GM21526 (cell line): ENCODE data around the gene MRPL4.
A peak's percentile ranks its signal among the peaks of the same experiment; 100 is the strongest.
"Not testable (repeated sequence)": the region's sequence is repeated elsewhere in the genome, so short reads cannot be mapped to it uniquely, and the experiment has no call there.

ENCODE experiments used
- ATAC-seq: cut with Tn5 transposase; IDR thresholded peaks from one replicate; pipeline ENCODE4 v1.9.1; 2021; ENCODE audit warnings: moderate library complexity; ENCODE audit not compliant: unreplicated experiment, low FRiP score

MRPL4 gene

DNA sequence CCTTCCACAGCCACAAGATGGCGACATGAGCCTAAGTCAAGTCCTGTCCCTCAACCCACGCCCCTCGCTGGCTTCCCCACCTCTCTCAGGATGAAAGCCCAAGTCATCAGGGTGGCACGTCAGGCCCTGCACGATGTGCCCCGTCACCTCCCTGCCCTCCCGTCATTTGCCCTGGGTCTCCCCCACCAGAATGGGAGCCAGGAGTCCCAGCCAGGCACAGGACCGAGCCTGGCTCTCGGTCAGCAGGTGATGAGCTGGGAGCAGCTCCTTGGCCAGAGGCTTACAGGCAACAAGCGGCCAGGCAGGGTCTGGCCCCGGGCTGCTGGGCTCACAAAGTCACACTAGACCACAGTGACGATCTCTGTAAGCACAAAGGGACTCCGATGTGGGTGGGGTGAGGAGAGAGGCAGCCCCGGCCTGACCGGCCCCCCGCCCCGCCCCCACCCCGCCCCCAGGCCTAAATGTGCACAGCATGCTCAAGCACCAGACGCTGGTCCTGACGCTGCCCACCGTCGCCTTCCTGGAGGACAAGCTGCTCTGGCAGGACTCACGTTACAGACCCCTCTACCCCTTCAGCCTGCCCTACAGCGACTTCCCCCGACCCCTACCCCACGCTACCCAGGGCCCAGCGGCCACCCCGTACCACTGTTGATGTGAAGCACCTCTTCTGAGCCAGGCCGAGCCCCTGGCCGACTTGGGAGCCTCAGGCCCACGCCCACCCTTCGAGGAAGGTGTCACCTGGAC, 7.3 kb downstream of the MRPL4 start:
- ATAC-seq, result no peak

GRCh38 chr19:10260141-10260584, 8.1 kb downstream of the MRPL4 start:
- ATAC-seq, result no peak

DNA sequence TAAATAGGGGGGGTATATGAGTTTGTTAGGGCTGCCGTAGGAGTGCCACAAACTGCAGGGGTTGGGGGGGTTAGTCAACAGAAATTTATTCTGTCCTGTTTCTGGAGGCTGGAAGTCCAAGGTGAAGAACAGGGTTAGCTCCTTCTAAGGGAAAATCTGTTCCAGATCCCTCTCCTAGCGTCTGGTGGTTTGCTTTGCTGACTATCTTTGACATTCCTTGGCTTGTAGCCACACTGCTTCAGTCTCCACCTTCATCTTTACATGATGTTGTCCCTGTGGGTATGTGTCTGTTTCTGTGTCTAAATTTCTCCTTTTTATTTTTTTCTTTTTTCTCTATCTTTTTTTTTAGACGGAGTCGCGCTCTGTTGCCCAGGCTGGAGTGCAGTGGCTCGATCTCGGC, 10.8 kb downstream of the MRPL4 start:
- no peak for ATAC-seq

- no peak for ATAC-seq
Observed at GRCh38 chr19:10266706-10267105, 14.7 kb downstream of the MRPL4 start.

GRCh38 chr19:10268071-10268470, 16.1 kb downstream of the MRPL4 start:
- ATAC-seq, result no peak

- no peak for ATAC-seq
Observed at GRCh38 chr19:10269333-10270179, 17.5 kb downstream of the MRPL4 start.

GRCh38 chr19:10270180-10270615, 18.2 kb downstream of the MRPL4 start:
- ATAC-seq, result peak; percentile 44

DNA sequence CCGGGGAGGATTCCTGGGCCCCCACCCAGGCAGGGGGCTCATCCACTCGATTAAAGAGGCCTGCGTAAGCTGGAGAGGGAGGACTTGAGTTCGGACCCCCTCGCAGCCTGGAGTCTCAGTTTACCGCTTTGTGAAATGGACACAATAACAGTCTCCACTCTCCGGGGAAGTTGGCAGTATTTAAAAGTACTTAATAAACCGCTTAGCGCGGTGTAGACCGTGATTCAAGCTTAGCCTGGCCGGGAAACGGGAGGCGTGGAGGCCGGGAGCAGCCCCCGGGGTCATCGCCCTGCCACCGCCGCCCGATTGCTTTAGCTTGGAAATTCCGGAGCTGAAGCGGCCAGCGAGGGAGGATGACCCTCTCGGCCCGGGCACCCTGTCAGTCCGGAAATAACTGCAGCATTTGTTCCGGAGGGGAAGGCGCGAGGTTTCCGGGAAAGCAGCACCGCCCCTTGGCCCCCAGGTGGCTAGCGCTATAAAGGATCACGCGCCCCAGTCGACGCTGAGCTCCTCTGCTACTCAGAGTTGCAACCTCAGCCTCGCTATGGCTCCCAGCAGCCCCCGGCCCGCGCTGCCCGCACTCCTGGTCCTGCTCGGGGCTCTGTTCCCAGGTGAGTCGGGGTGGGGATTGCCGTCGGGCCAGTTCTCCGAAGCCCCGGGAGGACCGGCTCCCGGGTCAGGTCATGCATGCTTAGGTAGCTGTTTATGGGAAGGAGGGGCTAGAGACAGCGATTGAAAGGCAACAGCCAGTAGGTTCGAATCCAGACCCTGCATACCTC, 18.8 kb downstream of the MRPL4 start, which contains the start of gene ICAM1:
ICAM1 (plus strand) TSS at position 505 of the 779 bp plus-strand sequence; CDS start at position 545, 40 bp downstream.
- peak; percentile 36 for ATAC-seq

GRCh38 chr19:10271543-10272086, 19.6 kb downstream of the MRPL4 start:
- ATAC-seq, result peak; percentile 13

DNA sequence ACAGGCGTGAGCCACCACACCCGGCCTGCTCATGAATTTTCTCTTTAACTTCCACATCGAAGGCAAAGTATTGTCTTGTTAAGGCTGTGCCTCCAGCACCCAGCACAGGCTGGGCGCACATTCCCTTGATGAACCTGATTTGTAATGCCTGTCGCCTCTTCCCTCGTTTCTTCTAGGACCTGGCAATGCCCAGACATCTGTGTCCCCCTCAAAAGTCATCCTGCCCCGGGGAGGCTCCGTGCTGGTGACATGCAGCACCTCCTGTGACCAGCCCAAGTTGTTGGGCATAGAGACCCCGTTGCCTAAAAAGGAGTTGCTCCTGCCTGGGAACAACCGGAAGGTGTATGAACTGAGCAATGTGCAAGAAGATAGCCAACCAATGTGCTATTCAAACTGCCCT, 22.6 kb downstream of the MRPL4 start:
- ATAC-seq, result no peak

- no peak for ATAC-seq
Observed at GRCh38 chr19:10277795-10278589, 26.0 kb downstream of the MRPL4 start.

- no peak for ATAC-seq
Observed at GRCh38 chr19:10278935-10279334, 26.9 kb downstream of the MRPL4 start.

GRCh38 chr19:10279737-10280442, 27.9 kb downstream of the MRPL4 start:
- no peak for ATAC-seq

- ATAC-seq, result not testable (repeated sequence)
Observed at GRCh38 chr19:10282043-10282442, 30.0 kb downstream of the MRPL4 start.

DNA sequence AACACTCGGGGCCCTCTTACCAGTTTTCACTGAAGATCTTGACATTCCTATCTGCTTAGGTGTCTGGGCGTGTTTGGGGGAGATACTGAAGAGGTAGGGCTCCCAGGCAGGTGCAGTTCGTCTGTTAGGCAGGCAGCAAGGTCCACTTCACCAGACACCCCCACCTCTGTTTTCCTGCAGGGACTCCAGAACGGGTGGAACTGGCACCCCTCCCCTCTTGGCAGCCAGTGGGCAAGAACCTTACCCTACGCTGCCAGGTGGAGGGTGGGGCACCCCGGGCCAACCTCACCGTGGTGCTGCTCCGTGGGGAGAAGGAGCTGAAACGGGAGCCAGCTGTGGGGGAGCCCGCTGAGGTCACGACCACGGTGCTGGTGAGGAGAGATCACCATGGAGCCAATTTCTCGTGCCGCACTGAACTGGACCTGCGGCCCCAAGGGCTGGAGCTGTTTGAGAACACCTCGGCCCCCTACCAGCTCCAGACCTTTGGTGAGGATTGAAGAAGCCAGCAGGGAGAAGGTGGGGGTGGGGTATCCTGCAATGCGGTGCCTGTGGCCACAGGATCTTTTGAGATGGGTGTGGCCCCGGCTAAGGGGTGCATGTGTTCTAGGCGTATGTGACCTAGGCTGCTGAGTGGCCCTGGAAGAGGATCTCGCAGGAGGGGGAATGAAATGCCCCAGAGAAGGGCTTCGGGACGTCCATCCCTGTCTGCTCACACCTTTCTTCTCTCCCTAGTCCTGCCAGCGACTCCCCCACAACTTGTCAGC, 31.5 kb downstream of the MRPL4 start:
- no peak for ATAC-seq

GRCh38 chr19:10284065-10284959, 32.3 kb downstream of the MRPL4 start:
- no peak for ATAC-seq

- no peak for ATAC-seq
Observed at GRCh38 chr19:10284960-10285278, 32.9 kb downstream of the MRPL4 start.
